DOHH2 (cell line): ENCODE results near the gene RAB3B.

Experiments used
- CTCF ChIP-seq: fragments of 200-600 bp; sonication (generic); IDR thresholded peaks from one replicate; pipeline ENCODE4 v1.5.1; 2014; ENCODE audit warnings: antibody characterized with exemption, mild to moderate bottlenecking, low read depth, low read length; ENCODE audit not compliant: poor library complexity, severe bottlenecking
- EZH2phosphoT487 ChIP-seq: fragments of 200-600 bp; sonication (generic); IDR thresholded peaks from 2 replicates; pipeline ENCODE4 v1.6.1; 2017; ENCODE audit warnings: borderline replicate concordance, mild to moderate bottlenecking, antibody characterized with exemption, low read length, moderate library complexity, mixed read lengths

GRCh38 chr1:51961954-51962353 is 28.5 kb downstream of the RAB3B start:
- TF ChIP-seq CTCF (no peak), EZH2phosphoT487 (no peak)
